ENCODE measurements around the gene CLIP4.

Gene CLIP4

DNA sequence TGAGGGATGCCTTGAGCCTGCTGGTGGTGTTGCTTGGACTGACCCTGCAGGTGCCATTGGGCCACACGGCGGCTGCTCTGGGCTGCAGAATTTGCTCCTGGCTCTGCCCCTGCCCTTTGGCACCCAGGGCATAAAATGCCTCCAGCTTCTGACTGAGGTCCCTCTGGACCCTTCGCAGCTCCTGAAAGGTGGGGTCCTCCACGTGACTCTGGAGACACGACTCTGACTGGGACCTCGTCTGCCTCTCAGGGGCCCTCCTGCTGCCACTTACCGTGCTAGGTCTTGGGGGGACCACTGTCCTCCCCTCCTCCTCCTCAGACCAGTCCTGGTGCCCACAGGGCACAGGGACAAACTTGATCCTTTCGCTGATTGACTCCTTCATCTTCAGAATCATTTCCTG is 43.0 kb upstream of the CLIP4 start:
- Histone ChIP-seq H3K9ac (ENCODE audit: low read depth, low read length, poor library complexity, severe bottlenecking) (no peak overlapping the region), H2AFZ (ENCODE audit: low read length) (no peak overlapping the region), H3K79me2 (ENCODE audit: insufficient read depth, low read length) (no peaks in the 10 kb centered on the region), H3K36me3 (ENCODE audit: insufficient read depth, low read length) (no peaks in the 10 kb centered on the region), H3F3A (ENCODE audit: low read depth) (no peaks in the 10 kb centered on the region), H3K4me2 (ENCODE audit: low read depth, low read length, poor library complexity, severe bottlenecking) (no peak overlapping the region), H3K4me1 (ENCODE audit: insufficient read depth, low read length, poor library complexity, severe bottlenecking) (no peaks in the 10 kb centered on the region), H3K27me3 (ENCODE audit: insufficient read depth, low read length, poor library complexity, severe bottlenecking) (no peaks in the 10 kb centered on the region), H3K4me3 (ENCODE audit: low read length, poor library complexity, severe bottlenecking) (no peak overlapping the region), H3K9me2 (replicated peaks; ENCODE audit: low read depth, low read length) (no peaks in the 10 kb centered on the region), H4K20me1 (ENCODE audit: insufficient read depth, low read length, poor library complexity, severe bottlenecking) (no peaks in the 10 kb centered on the region), H3K9me3 (ENCODE audit: insufficient read depth, low read depth, low read length) (no peaks in the 10 kb centered on the region)
- TF ChIP-seq, protein P1, sequence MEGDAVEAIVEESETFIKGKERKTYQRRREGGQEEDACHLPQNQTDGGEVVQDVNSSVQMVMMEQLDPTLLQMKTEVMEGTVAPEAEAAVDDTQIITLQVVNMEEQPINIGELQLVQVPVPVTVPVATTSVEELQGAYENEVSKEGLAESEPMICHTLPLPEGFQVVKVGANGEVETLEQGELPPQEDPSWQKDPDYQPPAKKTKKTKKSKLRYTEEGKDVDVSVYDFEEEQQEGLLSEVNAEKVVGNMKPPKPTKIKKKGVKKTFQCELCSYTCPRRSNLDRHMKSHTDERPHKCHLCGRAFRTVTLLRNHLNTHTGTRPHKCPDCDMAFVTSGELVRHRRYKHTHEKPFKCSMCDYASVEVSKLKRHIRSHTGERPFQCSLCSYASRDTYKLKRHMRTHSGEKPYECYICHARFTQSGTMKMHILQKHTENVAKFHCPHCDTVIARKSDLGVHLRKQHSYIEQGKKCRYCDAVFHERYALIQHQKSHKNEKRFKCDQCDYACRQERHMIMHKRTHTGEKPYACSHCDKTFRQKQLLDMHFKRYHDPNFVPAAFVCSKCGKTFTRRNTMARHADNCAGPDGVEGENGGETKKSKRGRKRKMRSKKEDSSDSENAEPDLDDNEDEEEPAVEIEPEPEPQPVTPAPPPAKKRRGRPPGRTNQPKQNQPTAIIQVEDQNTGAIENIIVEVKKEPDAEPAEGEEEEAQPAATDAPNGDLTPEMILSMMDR (conservative IDR thresholded peaks at IDR 0.05; ENCODE audit: low read length): no peak
- no peak for TF ChIP-seq EZH2phosphoT487 (IDR thresholded peaks at IDR 0.05; ENCODE audit: borderline replicate concordance)

DNA sequence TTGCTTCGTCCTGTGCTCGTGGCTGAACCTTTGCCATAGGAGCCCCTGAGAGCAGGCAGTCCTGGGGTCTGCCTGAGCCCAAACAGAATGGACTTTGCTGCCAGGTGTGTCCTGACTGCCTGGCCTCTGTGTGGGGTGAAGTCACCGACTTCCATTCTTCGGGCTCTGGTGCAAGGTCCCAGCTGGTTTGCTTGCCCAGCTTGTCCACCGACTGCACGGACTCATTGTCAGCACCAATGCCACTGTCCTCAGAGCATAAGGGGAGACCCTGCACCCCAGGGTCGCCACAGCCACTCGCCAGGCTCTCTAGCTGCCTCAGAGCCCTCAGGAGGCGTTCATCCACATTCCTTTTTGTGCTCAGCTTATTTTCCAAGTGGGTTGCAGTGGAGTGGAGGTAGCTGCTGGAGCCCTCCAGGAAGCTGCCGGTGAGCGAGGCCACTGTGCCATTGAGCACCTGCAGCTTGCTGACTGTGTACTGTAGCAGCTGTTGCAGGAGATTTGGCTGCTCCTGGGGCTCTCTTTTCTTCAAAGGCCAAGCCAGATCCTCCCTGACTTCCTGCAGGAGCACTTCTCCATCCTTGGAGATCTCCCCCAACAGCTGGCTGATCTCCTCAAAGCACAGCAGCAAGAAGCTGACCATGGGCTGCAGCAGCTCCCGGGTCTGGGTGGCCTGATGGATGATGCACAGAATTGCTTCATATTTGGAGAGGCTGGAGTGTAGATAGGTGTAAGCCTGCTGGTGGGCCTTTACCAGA is 42.1 kb upstream of the CLIP4 start:
- no peaks in the 10 kb centered on the region for H3K9me2 ChIP-seq (replicated peaks; ENCODE audit: low read depth, low read length)
- H3K79me2 ChIP-seq (ENCODE audit: insufficient read depth, low read length): no peaks in the 10 kb centered on the region
- H3K4me2 ChIP-seq (ENCODE audit: low read depth, low read length, poor library complexity, severe bottlenecking): no peak overlapping the region
- no peaks in the 10 kb centered on the region for H3K27me3 ChIP-seq (ENCODE audit: insufficient read depth, low read length, poor library complexity, severe bottlenecking)
- H3K9ac ChIP-seq (ENCODE audit: low read depth, low read length, poor library complexity, severe bottlenecking): no peak overlapping the region
- H3K4me3 ChIP-seq (ENCODE audit: low read length, poor library complexity, severe bottlenecking): no peak overlapping the region
- H3K9me3 ChIP-seq (ENCODE audit: insufficient read depth, low read depth, low read length): no peaks in the 10 kb centered on the region
- no peak overlapping the region for H2AFZ ChIP-seq (ENCODE audit: low read length)
- H3K36me3 ChIP-seq (ENCODE audit: insufficient read depth, low read length): no peaks in the 10 kb centered on the region
- H3F3A ChIP-seq (ENCODE audit: low read depth): no peaks in the 10 kb centered on the region
- TF ChIP-seq, protein P1 (conservative IDR thresholded peaks at IDR 0.05; ENCODE audit: low read length): no peak
- TF ChIP-seq EZH2phosphoT487 (IDR thresholded peaks at IDR 0.05; ENCODE audit: borderline replicate concordance): no peak
- no peaks in the 10 kb centered on the region for H3K4me1 ChIP-seq (ENCODE audit: insufficient read depth, low read length, poor library complexity, severe bottlenecking)
- no peaks in the 10 kb centered on the region for H4K20me1 ChIP-seq (ENCODE audit: insufficient read depth, low read length, poor library complexity, severe bottlenecking)

DNA sequence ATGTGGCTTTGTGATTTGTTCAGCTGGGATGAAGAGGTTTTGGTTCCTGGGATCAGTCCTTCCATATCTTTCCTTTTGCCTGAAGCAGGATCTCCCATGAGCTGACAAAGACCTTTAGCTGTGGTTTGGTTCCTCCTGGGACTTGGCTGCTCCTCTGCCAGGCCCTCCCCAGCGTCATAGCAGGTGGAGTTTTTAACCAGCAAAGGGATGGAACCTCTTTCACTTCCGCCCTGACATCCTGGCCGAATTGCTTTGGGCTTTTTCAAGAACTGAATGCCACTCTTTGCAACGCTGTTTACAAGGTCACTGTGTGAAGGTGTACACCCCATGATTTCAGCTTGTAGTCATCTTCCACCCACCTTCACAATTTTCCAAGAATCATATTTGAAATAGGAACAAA is 41.3 kb upstream of the CLIP4 start:
- Histone ChIP-seq H4K20me1 (ENCODE audit: insufficient read depth, low read length, poor library complexity, severe bottlenecking) (no peaks in the 10 kb centered on the region), H2AFZ (ENCODE audit: low read length) (no peak overlapping the region), H3K9me2 (replicated peaks; ENCODE audit: low read depth, low read length) (no peaks in the 10 kb centered on the region), H3K4me3 (ENCODE audit: low read length, poor library complexity, severe bottlenecking) (no peak overlapping the region), H3K9me3 (ENCODE audit: insufficient read depth, low read depth, low read length) (no peaks in the 10 kb centered on the region), H3K79me2 (ENCODE audit: insufficient read depth, low read length) (no peaks in the 10 kb centered on the region), H3K9ac (ENCODE audit: low read depth, low read length, poor library complexity, severe bottlenecking) (no peak overlapping the region), H3K4me2 (ENCODE audit: low read depth, low read length, poor library complexity, severe bottlenecking) (no peak overlapping the region), H3K27me3 (ENCODE audit: insufficient read depth, low read length, poor library complexity, severe bottlenecking) (no peaks in the 10 kb centered on the region), H3K4me1 (ENCODE audit: insufficient read depth, low read length, poor library complexity, severe bottlenecking) (no peaks in the 10 kb centered on the region), H3F3A (ENCODE audit: low read depth) (no peaks in the 10 kb centered on the region), H3K36me3 (ENCODE audit: insufficient read depth, low read length) (no peaks in the 10 kb centered on the region)
- TF ChIP-seq, protein P1 (conservative IDR thresholded peaks at IDR 0.05; ENCODE audit: low read length): no peak
- TF ChIP-seq EZH2phosphoT487 (IDR thresholded peaks at IDR 0.05; ENCODE audit: borderline replicate concordance): no peak

Data from Loucy (cell line).